Measurements from ENCODE around the gene ZNF613.
"Not testable (repeated sequence)": the region's sequence is repeated elsewhere in the genome, so short reads cannot be mapped to it uniquely, and the experiment has no call there.

The ZNF613 gene

GRCh38 chr19:51926784-51927741, at the start of gene ZNF613:
TSS of gene ZNF613 (plus strand) at chr19:51927472. CDS start at chr19:51936221, 8,749 bp downstream.
- peak; percentile 81 to 84 for DNase-seq

- DNase-seq, result no peak
Measured at GRCh38 chr19:51882518-51882917, 44.8 kb upstream of the ZNF613 start.

GRCh38 chr19:51884713-51885112, 42.6 kb upstream of the ZNF613 start:
- DNase-seq, result no peak

GRCh38 chr19:51887522-51888498, 39.5 kb upstream of the ZNF613 start, which contains the start of gene ZNF577:
TSS of gene ZNF577 (minus strand) at chr19:51887951. CDS start at chr19:51880382, 7,569 bp downstream.
- DNase-seq, result peak; percentile 55 to 72

- no peak for DNase-seq
Measured at GRCh38 chr19:51889934-51890333, 37.3 kb upstream of the ZNF613 start.

GRCh38 chr19:51891193-51891747, 36.0 kb upstream of the ZNF613 start:
- no peak for DNase-seq

- DNase-seq, result no peak
Measured at GRCh38 chr19:51901860-51902259, 25.4 kb upstream of the ZNF613 start.

- no peak for DNase-seq
Measured at GRCh38 chr19:51903192-51903591, 24.1 kb upstream of the ZNF613 start.

- DNase-seq, result peak; percentile 82 to 83
Measured at GRCh38 chr19:51904331-51905165, 22.7 kb upstream of the ZNF613 start, which contains the start of gene ZNF649. TSS of gene ZNF649 (minus strand) at chr19:51905017. CDS start at chr19:51900107, 4,910 bp downstream.

GRCh38 chr19:51905206-51905605, 22.1 kb upstream of the ZNF613 start:
- no peak for DNase-seq

GRCh38 chr19:51905639-51906038, 21.6 kb upstream of the ZNF613 start:
- not testable (repeated sequence) for DNase-seq

- DNase-seq, result not testable (repeated sequence)
Measured at GRCh38 chr19:51906108-51906507, 21.2 kb upstream of the ZNF613 start.

GRCh38 chr19:51907981-51908380, 19.3 kb upstream of the ZNF613 start:
- DNase-seq, result not testable (repeated sequence)

- no peak for DNase-seq
Measured at GRCh38 chr19:51915324-51915867, 11.9 kb upstream of the ZNF613 start.

GRCh38 chr19:51916167-51916566, 11.1 kb upstream of the ZNF613 start:
- DNase-seq, result no peak

GRCh38 chr19:51919606-51920005, 7.7 kb upstream of the ZNF613 start:
- DNase-seq, result no peak

- DNase-seq, result peak in 1 of 2 donors; percentile 5
Measured at GRCh38 chr19:51921949-51922348, 5.3 kb upstream of the ZNF613 start.

- no peak for DNase-seq
Measured at GRCh38 chr19:51926426-51926783, 867 bp upstream of the ZNF613 start.

- no peak for DNase-seq
Measured at GRCh38 chr19:51927859-51928258, 587 bp downstream of the ZNF613 start.

- DNase-seq, result no peak
Measured at GRCh38 chr19:51931921-51932320, 4.6 kb downstream of the ZNF613 start.

GRCh38 chr19:51938936-51939335, 11.7 kb downstream of the ZNF613 start:
- no peak for DNase-seq
